Activated CD8-positive, alpha-beta memory T cell treated with anti-CD3 and anti-CD28 coated beads, Interleukin-2, amount 50 U/mL, for 24 hours (primary cell): ENCODE data around the gene TCEAL7.

Experiments
- DNase-seq: peaks from one replicate; pipeline ENCODE4 v3.0.0-alpha.2; 2020; ENCODE audit errors: extremely low read depth

TCEAL7 gene

GRCh38 chrX:103367502-103367901 lies 37.5 kb downstream of the TCEAL7 start:
- DNase-seq, result no peak

- DNase-seq, result no peak
Measured at GRCh38 chrX:103369479-103369878, 39.4 kb downstream of the TCEAL7 start.

- DNase-seq, result no peak
Measured at GRCh38 chrX:103372886-103373285, 42.8 kb downstream of the TCEAL7 start.

GRCh38 chrX:103373581-103373980 lies 43.5 kb downstream of the TCEAL7 start:
- no peak for DNase-seq

- no peak for DNase-seq
Measured at GRCh38 chrX:103376118-103376978, 46.3 kb downstream of the TCEAL7 start, which contains the start of gene BEX3. BEX3 (plus strand) TSS chrX:103376538; CDS start chrX:103377522, 984 bp downstream.

GRCh38 chrX:103376979-103377324 lies 46.9 kb downstream of the TCEAL7 start:
- no peak for DNase-seq

- DNase-seq, result no peak
Measured at GRCh38 chrX:103378990-103379389, 49.0 kb downstream of the TCEAL7 start.
